HCT116 (cell line): Measurements from ENCODE around the gene STPG1. TPM values are rescaled to one million over a fixed set of nuclear protein-coding genes. Genes with fewer than 3 reads are reported as not detected.

Experiments used
- ATAC-seq: fragments of 200-7000 bp; cut with Tn5 transposase; 2 replicates; pipeline ENCODE4 v1.9.1; 2020; ENCODE audit warnings: mild to moderate bottlenecking, moderate library complexity
- BruUV-seq: library from RNA; stranded (reverse); fragments of 400-500 nt; replicated peaks from 2 replicates; lab custom pipeline; 2021; lab: Mats Ljungman, UMichigan
- CTCF ChIA-PET: fragments of 300-600 bp; sonication (Branson Sonifier 250); formaldehyde crosslinking; loops from one replicate; lab custom pipeline; 2021; ENCODE audit warnings: antibody characterized with exemption; lab: Charles Lee
- POLR2A ChIA-PET: fragments of 300-600, 350-600 bp; sonication (Branson Sonifier 250); formaldehyde crosslinking; loops from one replicate; lab custom pipeline; 2021; ENCODE audit warnings: antibody characterized with exemption; lab: Charles Lee
- RAD21 ChIA-PET, 2 experiments: fragments of 300-600 bp; sonication (Branson Sonifier 250); formaldehyde crosslinking; loops; one replicate each; lab custom pipeline; 2023; ENCODE audit warnings: low total read pairs in 2 of 2; ENCODE audit not compliant: uncharacterized antibody in 2 of 2, unreplicated experiment in 2 of 2, low non-redundant PET in 1 of 2; lab: Charles Lee
- DNase-seq: peaks from one replicate; pipeline ENCODE4 v3.0.0-alpha.2; 2010; ENCODE audit warnings: low read depth, low spot score
- H2AFZ ChIP-seq: fragments of 200-600 bp; shearing (Covaris generic), sonication (generic); 2 replicates; pipeline ENCODE4 v1.6.1; 2017; ENCODE audit warnings: low read depth, mixed run types, mixed read lengths, antibody characterized with exemption, low read length; ENCODE audit not compliant: poor library complexity, severe bottlenecking
- H3K27ac ChIP-seq: 2 replicates; pipeline ENCODE4 v1.5.1; 2012; ENCODE audit warnings: low read depth, low read length
- H3K27me3 ChIP-seq: fragments of 200-600 bp; sonication (generic); 2 replicates; pipeline ENCODE4 v1.6.1; 2016; ENCODE audit warnings: mixed run types, low read length, mixed read lengths; ENCODE audit not compliant: insufficient read depth
- H3K36me3 ChIP-seq, 2 experiments: fragments of 200-500 bp in 1 of 2; fragments of 200-600 bp in 1 of 2; sonication (Bioruptor generic) in 1 of 2; sonication (generic) in 1 of 2; 2 replicates each; pipeline versions ENCODE4 v1.5.1 to v1.6.1; 2014 to 2016; ENCODE audit warnings: low read length in 2 of 2, inconsistent platforms in 1 of 2, mixed read lengths in 1 of 2, mixed run types in 1 of 2; ENCODE audit not compliant: insufficient read depth in 2 of 2, control insufficient read depth in 1 of 2
- H3K4me1 ChIP-seq, 2 experiments: fragments of 200-600 bp in 1 of 2; sonication (generic) in 1 of 2; 2 replicates each; pipeline versions ENCODE4 v1.5.1 to v1.6.1; 2012 to 2017; ENCODE audit warnings: low read length in 2 of 2, inconsistent platforms in 1 of 2, mild to moderate bottlenecking in 1 of 2, mixed read lengths in 1 of 2, mixed run types in 1 of 2, moderate library complexity in 1 of 2; ENCODE audit not compliant: insufficient read depth in 2 of 2, control insufficient read depth in 1 of 2
- H3K4me2 ChIP-seq: fragments of 200-600 bp; sonication (generic); 2 replicates; pipeline ENCODE4 v1.6.1; 2017; ENCODE audit warnings: mixed run types, low read length, mixed read lengths
- H3K4me3 ChIP-seq, 2 experiments: fragments of 200-600 bp in 1 of 2; sonication (generic) in 1 of 2; replicated peaks in 1 of 2; 2 replicates each; pipeline ENCODE4 v1.5.1; 2011 to 2016; ENCODE audit warnings: low read length in 2 of 2, control low read depth in 1 of 2, low read depth in 1 of 2, mild to moderate bottlenecking in 1 of 2, mixed read lengths in 1 of 2, mixed run types in 1 of 2
- H3K79me2 ChIP-seq: fragments of 200-600 bp; sonication (generic); 2 replicates; pipeline ENCODE4 v1.6.1; 2017; ENCODE audit warnings: mild to moderate bottlenecking, mixed run types, low read length, moderate library complexity, mixed read lengths; ENCODE audit not compliant: insufficient read depth
- H3K9ac ChIP-seq: fragments of 200-600 bp; sonication (generic); 2 replicates; pipeline ENCODE4 v1.6.1; 2016; ENCODE audit warnings: low read length, mixed read lengths
- H3K9me2 ChIP-seq: fragments of 200-600 bp; sonication (generic), shearing (Covaris generic); 2 replicates; pipeline ENCODE4 v1.6.1; 2017; ENCODE audit warnings: mixed run types, mild to moderate bottlenecking, moderate library complexity; ENCODE audit not compliant: insufficient read depth
- H3K9me3 ChIP-seq, 2 experiments: fragments of 200-500 bp in 1 of 2; fragments of 200-600 bp in 1 of 2; sonication (Bioruptor generic) in 1 of 2; sonication (generic) in 1 of 2; 2 replicates each; pipeline ENCODE4 v1.6.1; 2014 to 2017; ENCODE audit warnings: low read length in 2 of 2, mixed read lengths in 2 of 2, inconsistent platforms in 1 of 2, low read depth in 1 of 2, mild to moderate bottlenecking in 1 of 2, mixed run types in 1 of 2, moderate library complexity in 1 of 2; ENCODE audit not compliant: control insufficient read depth in 1 of 2, insufficient read depth in 1 of 2
- H4K20me1 ChIP-seq: fragments of 200-600 bp; sonication (generic), shearing (Covaris generic); 2 replicates; pipeline ENCODE4 v1.6.1; 2017; ENCODE audit warnings: mixed run types, mild to moderate bottlenecking, moderate library complexity; ENCODE audit not compliant: insufficient read depth
- CBX3 ChIP-seq: IDR thresholded peaks from 2 replicates; pipeline ENCODE4 v1.6.1; 2012; ENCODE audit warnings: low read depth
- CEBPB ChIP-seq: IDR thresholded peaks from 2 replicates; pipeline ENCODE4 v1.6.1; 2012; ENCODE audit warnings: low read depth
- EGR1 ChIP-seq: IDR thresholded peaks from 2 replicates; pipeline ENCODE4 v1.6.1; 2012; ENCODE audit warnings: low read depth
- ELF1 ChIP-seq: IDR thresholded peaks from 2 replicates; pipeline ENCODE4 v1.6.1; 2012; ENCODE audit warnings: low read depth, borderline replicate concordance
- EZH2 ChIP-seq: fragments of 200-600 bp; sonication (generic); IDR thresholded peaks from 2 replicates; pipeline ENCODE4 v1.6.1; 2017; ENCODE audit warnings: antibody characterized with exemption, mixed run types
- EZH2phosphoT487 ChIP-seq: fragments of 200-600 bp; IDR thresholded peaks from 2 replicates; pipeline ENCODE4 v1.6.1; 2018; ENCODE audit warnings: antibody characterized with exemption, borderline replicate concordance
- FOSL1 ChIP-seq: IDR thresholded peaks from 2 replicates; pipeline ENCODE4 v1.6.1; 2012; ENCODE audit warnings: low read depth
- JUND ChIP-seq: IDR thresholded peaks from 2 replicates; pipeline ENCODE4 v1.6.1; 2012
- POLR2A ChIP-seq: IDR thresholded peaks from 2 replicates; pipeline ENCODE4 v1.7.0; 2011; ENCODE audit warnings: borderline replicate concordance; ENCODE audit not compliant: insufficient read depth, insufficient read length; ENCODE audit errors: extremely low read depth
- POLR2AphosphoS5 ChIP-seq: IDR thresholded peaks from 2 replicates; pipeline ENCODE4 v1.6.1; 2011; ENCODE audit warnings: mild to moderate bottlenecking, low read depth, low read length, moderate library complexity
- RAD21 ChIP-seq: IDR thresholded peaks from 2 replicates; pipeline ENCODE4 v1.6.1; 2012; ENCODE audit warnings: low read depth, mild to moderate bottlenecking
- SIN3A ChIP-seq: IDR thresholded peaks from 2 replicates; pipeline ENCODE4 v1.6.1; 2012; ENCODE audit warnings: low read depth
- SP1 ChIP-seq: IDR thresholded peaks from 2 replicates; pipeline ENCODE4 v1.6.1; 2012; ENCODE audit warnings: low read depth
- SRF ChIP-seq: IDR thresholded peaks from 2 replicates; pipeline ENCODE4 v1.6.1; 2012; ENCODE audit warnings: low read depth
- TCF7L2 ChIP-seq: IDR thresholded peaks from 2 replicates; pipeline ENCODE4 v1.7.0; 2011; ENCODE audit warnings: borderline replicate concordance, inconsistent platforms; ENCODE audit not compliant: insufficient read depth, insufficient read length; ENCODE audit errors: extremely low read depth
- YY1 ChIP-seq: IDR thresholded peaks from 2 replicates; pipeline ENCODE4 v1.6.1; 2011; ENCODE audit warnings: low read length, low read depth, moderate library complexity, mild to moderate bottlenecking; ENCODE audit not compliant: insufficient replicate concordance; ENCODE audit errors: extremely low read depth
- ZFX ChIP-seq: fragments of 450-650 bp; IDR thresholded peaks from 2 replicates; pipeline ENCODE4 v1.6.1; 2017
- ZNF274 ChIP-seq: fragments of 200-500 bp; sonication (Bioruptor generic); IDR thresholded peaks from 2 replicates; pipeline ENCODE4 v1.6.1; 2014; ENCODE audit warnings: mild to moderate bottlenecking, low read depth, low read length, inconsistent platforms
- intact Hi-C: fragments of 100-400 bp; cut with micrococcal nuclease; formaldehyde crosslinking; loops from 2 replicates; pipeline ENCODE4 v1.10.0; 2022
- total RNA-seq: library from RNA; stranded (reverse); gene quantifications from one replicate; pipeline ENCODE4 v1.2.1, GENCODE V29; 2021; ENCODE audit not compliant: unreplicated experiment
- TF ChIP-seq, protein P1 (sequence below): IDR thresholded peaks from 2 replicates; pipeline ENCODE4 v1.6.1; 2011; ENCODE audit warnings: mild to moderate bottlenecking, low read length, moderate library complexity; ENCODE audit not compliant: insufficient replicate concordance; ENCODE audit errors: extremely low read depth
- TF ChIP-seq, protein P2 (sequence below): IDR thresholded peaks from 2 replicates; pipeline ENCODE4 v1.6.1; 2012
- TF ChIP-seq, protein P3 (sequence below), 3 experiments: fragments of 200-600 bp in 1 of 3; sonication (generic) in 1 of 3; IDR thresholded peaks in 2 of 3; conservative IDR thresholded peaks in 1 of 3; 2 replicates each; pipeline ENCODE4 v1.5.1; 2012 to 2017; ENCODE audit warnings: low read depth in 2 of 3, low read length in 2 of 3, antibody characterized with exemption in 1 of 3, borderline replicate concordance in 1 of 3, control low read depth in 1 of 3, mild to moderate bottlenecking in 1 of 3, mixed read lengths in 1 of 3, mixed run types in 1 of 3, moderate library complexity in 1 of 3; ENCODE audit not compliant: insufficient read depth in 1 of 3

STPG1 gene
- total RNA-seq, 1 experiment from 2014 or later = 13.4 TPM

DNA sequence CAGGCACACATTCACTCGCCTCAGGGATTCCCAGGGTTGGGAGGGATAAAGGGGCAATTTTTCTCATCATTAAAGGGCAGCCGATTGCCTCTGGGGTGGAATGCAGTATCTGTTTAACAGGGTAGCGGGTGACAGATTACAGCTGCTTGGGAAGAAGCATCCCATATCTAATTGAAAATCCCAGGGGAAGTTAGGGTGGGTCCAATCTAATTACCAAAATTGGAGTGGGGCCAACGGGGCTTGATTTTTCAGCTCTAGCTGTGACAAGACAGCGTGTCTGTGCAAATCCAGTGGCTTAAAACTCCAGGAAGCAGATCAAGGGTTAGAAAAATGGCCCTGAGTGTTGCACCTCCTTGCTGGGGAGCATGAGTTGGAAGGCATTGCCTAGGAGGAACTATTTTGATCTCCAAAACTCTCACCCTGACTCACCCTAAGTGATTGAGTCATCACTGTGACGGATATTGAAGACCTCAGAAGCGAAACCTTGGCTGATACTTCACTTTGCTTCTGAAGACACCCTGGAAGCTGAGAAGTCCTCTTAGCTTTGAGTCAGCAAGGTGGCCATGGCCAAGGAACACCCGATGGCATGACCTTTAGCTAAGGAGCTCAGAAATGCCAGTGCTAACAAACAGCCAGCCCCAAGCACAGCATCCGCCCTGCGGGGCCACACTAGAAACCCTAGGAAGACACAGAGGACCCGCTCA lies 48.5 kb downstream of the STPG1 start:
- Histone ChIP-seq H3K79me2 (no peaks in the 10 kb centered on the region), H3K9ac (peak overlapping the region; percentile 35), H4K20me1 (no peaks in the 10 kb centered on the region), H2AFZ (no peak overlapping the region), H3K4me2 (peak overlapping the region; percentile 64), H3K4me3 (peak overlapping the region in 1 of 2 experiments; percentile 26; a peak in 2 of 4 replicates), H3K27ac (peak overlapping the region; percentile 78), H3K4me1 (peaks cover 44 to 65% of the 10 kb centered on the region in 2 experiments), H3K9me3 (no peaks in the 10 kb centered on the region), H3K9me2 (no peaks in the 10 kb centered on the region), H3K36me3 (no peaks in the 10 kb centered on the region), H3K27me3 (no peaks in the 10 kb centered on the region)
- ATAC-seq = peak; percentile 83
- ChIA-PET RAD21 (interaction anchor here in 1 of 2 experiments (0.6 kb wide), 1 partner anchor 39 kb away, joined by 4 read pairs; no protein-coding TSS in a partner anchor), POLR2A (no interaction called here), CTCF (interaction anchor here (0.6 to 2.0 kb wide), 6 partner anchors 9 to 215 kb away, joined by 3 to 9 read pairs (median 4); no protein-coding TSS in a partner anchor)
- DNase-seq = peak; percentile 98
- no TSS peak for BruUV-seq
- intact Hi-C loops = no loop called here
- TF ChIP-seq CBX3 = peak; percentile 77
- peak; percentile 98 for TF ChIP-seq JUND
- no peak for TF ChIP-seq EGR1
- no peak for TF ChIP-seq POLR2A
- TF ChIP-seq YY1 = peak; percentile 57
- peak; percentile 89 for TF ChIP-seq CEBPB
- TF ChIP-seq EZH2 = no peak
- TF ChIP-seq SRF = peak; percentile 74; the same call in 1 of the 2 replicates
- TF ChIP-seq, protein P1, sequence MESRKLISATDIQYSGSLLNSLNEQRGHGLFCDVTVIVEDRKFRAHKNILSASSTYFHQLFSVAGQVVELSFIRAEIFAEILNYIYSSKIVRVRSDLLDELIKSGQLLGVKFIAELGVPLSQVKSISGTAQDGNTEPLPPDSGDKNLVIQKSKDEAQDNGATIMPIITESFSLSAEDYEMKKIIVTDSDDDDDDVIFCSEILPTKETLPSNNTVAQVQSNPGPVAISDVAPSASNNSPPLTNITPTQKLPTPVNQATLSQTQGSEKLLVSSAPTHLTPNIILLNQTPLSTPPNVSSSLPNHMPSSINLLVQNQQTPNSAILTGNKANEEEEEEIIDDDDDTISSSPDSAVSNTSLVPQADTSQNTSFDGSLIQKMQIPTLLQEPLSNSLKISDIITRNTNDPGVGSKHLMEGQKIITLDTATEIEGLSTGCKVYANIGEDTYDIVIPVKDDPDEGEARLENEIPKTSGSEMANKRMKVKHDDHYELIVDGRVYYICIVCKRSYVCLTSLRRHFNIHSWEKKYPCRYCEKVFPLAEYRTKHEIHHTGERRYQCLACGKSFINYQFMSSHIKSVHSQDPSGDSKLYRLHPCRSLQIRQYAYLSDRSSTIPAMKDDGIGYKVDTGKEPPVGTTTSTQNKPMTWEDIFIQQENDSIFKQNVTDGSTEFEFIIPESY = no peak
- TF ChIP-seq SP1 = peak; percentile 95
- no peak; the same call in 1 of the 2 replicates for TF ChIP-seq ELF1
- peak; percentile 86 for TF ChIP-seq TCF7L2
- peak; percentile 60 for TF ChIP-seq POLR2AphosphoS5
- TF ChIP-seq SIN3A = peak; percentile 65; the same call in 1 of the 2 replicates
- no peak for TF ChIP-seq ZFX
- TF ChIP-seq, protein P2, sequence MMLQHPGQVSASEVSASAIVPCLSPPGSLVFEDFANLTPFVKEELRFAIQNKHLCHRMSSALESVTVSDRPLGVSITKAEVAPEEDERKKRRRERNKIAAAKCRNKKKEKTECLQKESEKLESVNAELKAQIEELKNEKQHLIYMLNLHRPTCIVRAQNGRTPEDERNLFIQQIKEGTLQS = no peak; the same call in 1 of the 2 replicates
- TF ChIP-seq, protein P3, sequence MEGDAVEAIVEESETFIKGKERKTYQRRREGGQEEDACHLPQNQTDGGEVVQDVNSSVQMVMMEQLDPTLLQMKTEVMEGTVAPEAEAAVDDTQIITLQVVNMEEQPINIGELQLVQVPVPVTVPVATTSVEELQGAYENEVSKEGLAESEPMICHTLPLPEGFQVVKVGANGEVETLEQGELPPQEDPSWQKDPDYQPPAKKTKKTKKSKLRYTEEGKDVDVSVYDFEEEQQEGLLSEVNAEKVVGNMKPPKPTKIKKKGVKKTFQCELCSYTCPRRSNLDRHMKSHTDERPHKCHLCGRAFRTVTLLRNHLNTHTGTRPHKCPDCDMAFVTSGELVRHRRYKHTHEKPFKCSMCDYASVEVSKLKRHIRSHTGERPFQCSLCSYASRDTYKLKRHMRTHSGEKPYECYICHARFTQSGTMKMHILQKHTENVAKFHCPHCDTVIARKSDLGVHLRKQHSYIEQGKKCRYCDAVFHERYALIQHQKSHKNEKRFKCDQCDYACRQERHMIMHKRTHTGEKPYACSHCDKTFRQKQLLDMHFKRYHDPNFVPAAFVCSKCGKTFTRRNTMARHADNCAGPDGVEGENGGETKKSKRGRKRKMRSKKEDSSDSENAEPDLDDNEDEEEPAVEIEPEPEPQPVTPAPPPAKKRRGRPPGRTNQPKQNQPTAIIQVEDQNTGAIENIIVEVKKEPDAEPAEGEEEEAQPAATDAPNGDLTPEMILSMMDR (IDR thresholded peaks at IDR 0.05 in 2 of 3, conservative IDR thresholded peaks at IDR 0.05 in 1 of 3; ENCODE audit: borderline replicate concordance in 1 of 3, insufficient read depth in 1 of 3, low read depth in 2 of 3, low read length in 2 of 3) = no peak
- peak; percentile 98 for TF ChIP-seq FOSL1
- TF ChIP-seq EZH2phosphoT487 = no peak
- TF ChIP-seq RAD21 = peak; percentile 32; the same call in 1 of the 2 replicates
- no peak for TF ChIP-seq ZNF274
